Measurements from ENCODE around the gene ALLC. TPM values are rescaled to one million over a fixed set of nuclear protein-coding genes. Genes with fewer than 3 reads are reported as not detected.

The ALLC gene
- total and polyA plus RNA-seq, 10 donors = not detected

GRCh38 chr2:3620834-3621233 lies 37.2 kb upstream of the ALLC start:
- no peak overlapping the region for H3K27ac ChIP-seq
- H3K27me3 ChIP-seq (replicated peaks in 1 of 7) = no peaks in the 10 kb centered on the region
- WGBS, 5 donors = 85 to 94% (median 91%) methylated on average over 5 of the region's 5 CpGs
- H3K9me3 ChIP-seq = peaks cover 0 to 19% (median 5%) of the 10 kb centered on the region in 8 donors
- no peaks in the 10 kb centered on the region for H3K36me3 ChIP-seq
- peaks cover 0 to 3% (median 0%) of the 10 kb centered on the region in 6 donors for H3K4me1 ChIP-seq
- no peak for DNase-seq
- intact Hi-C loops (cut with DNase I; ENCODE audit: low total_unique reads) = no loop called here
- no peak overlapping the region for H3K4me3 ChIP-seq
- no peak for TF ChIP-seq POLR2AphosphoS5 (IDR thresholded peaks at IDR 0.05)
- TF ChIP-seq, protein P1, sequence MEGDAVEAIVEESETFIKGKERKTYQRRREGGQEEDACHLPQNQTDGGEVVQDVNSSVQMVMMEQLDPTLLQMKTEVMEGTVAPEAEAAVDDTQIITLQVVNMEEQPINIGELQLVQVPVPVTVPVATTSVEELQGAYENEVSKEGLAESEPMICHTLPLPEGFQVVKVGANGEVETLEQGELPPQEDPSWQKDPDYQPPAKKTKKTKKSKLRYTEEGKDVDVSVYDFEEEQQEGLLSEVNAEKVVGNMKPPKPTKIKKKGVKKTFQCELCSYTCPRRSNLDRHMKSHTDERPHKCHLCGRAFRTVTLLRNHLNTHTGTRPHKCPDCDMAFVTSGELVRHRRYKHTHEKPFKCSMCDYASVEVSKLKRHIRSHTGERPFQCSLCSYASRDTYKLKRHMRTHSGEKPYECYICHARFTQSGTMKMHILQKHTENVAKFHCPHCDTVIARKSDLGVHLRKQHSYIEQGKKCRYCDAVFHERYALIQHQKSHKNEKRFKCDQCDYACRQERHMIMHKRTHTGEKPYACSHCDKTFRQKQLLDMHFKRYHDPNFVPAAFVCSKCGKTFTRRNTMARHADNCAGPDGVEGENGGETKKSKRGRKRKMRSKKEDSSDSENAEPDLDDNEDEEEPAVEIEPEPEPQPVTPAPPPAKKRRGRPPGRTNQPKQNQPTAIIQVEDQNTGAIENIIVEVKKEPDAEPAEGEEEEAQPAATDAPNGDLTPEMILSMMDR (IDR thresholded peaks at IDR 0.05 in 8 of 11, conservative IDR thresholded peaks at IDR 0.05 in 3 of 11) = no peak

DNA sequence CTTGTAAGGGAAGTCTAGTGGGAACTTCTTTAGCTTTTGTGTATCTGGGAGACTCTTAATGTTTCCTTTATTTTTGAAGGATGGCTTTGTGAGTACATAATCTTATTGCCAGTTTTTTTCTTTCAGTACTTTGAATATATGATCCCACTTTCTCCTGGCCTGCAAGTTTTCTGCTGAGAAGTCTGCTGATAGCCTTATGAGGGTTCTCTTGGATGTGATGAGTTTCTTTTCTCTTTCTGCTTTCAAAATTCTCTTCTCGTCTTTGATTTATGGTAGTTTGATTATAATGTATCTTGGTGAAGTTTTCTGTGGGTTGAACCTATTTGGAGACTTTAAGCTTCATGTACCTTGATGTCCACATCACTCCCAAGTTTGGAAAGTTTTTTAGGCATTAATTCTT lies 35.0 kb upstream of the ALLC start:
- Histone ChIP-seq H3K36me3 (no peaks in the 10 kb centered on the region), H3K27ac (no peak overlapping the region), H3K9me3 (peaks cover 0 to 10% (median 3%) of the 10 kb centered on the region in 8 donors), H3K4me1 (peaks cover 0 to 14% (median 0%) of the 10 kb centered on the region in 6 donors), H3K4me3 (no peak overlapping the region), H3K27me3 (replicated peaks in 1 of 7) (no peaks in the 10 kb centered on the region)
- TF ChIP-seq POLR2A (IDR thresholded peaks at IDR 0.05) (no peak), POLR2AphosphoS5 (IDR thresholded peaks at IDR 0.05) (no peak)
- TF ChIP-seq, protein P1 (IDR thresholded peaks at IDR 0.05 in 8 of 11, conservative IDR thresholded peaks at IDR 0.05 in 3 of 11) = no peak
- intact Hi-C loops (cut with DNase I; ENCODE audit: low total_unique reads) = no loop called here
- DNase-seq = no peak
- 79 to 100% (median 93%) methylated on average over 1 of the region's 1 CpG for WGBS, 5 donors

GRCh38 chr2:3624059-3624794 lies 33.8 kb upstream of the ALLC start:
- H3K4me3 ChIP-seq = no peak overlapping the region
- TF ChIP-seq POLR2A (IDR thresholded peaks at IDR 0.05) (no peak), POLR2AphosphoS5 (IDR thresholded peaks at IDR 0.05) (no peak)
- TF ChIP-seq, protein P1 (IDR thresholded peaks at IDR 0.05 in 8 of 11, conservative IDR thresholded peaks at IDR 0.05 in 3 of 11) = no peak
- H3K27ac ChIP-seq = no peak overlapping the region
- H3K36me3 ChIP-seq = no peaks in the 10 kb centered on the region
- intact Hi-C loops (cut with DNase I; ENCODE audit: low total_unique reads) = no loop called here
- H3K4me1 ChIP-seq = peaks cover 0 to 14% (median 6%) of the 10 kb centered on the region in 6 donors
- no peaks in the 10 kb centered on the region for H3K27me3 ChIP-seq (replicated peaks in 1 of 7)
- peak; percentile 40 for DNase-seq
- 71 to 83% (median 80%) methylated on average over 4 of the region's 4 CpGs for WGBS, 5 donors
- H3K9me3 ChIP-seq = peaks cover 0 to 10% (median 3%) of the 10 kb centered on the region in 8 donors

- H3K4me1 ChIP-seq = peaks cover 0 to 18% (median 8%) of the 10 kb centered on the region in 6 donors
- H3K36me3 ChIP-seq = no peaks in the 10 kb centered on the region
- 90 to 96% (median 91%) methylated on average over 8 of the region's 8 CpGs for WGBS, 5 donors
- peak overlapping the region in 1 of 8 donors; percentile 83 for H3K27ac ChIP-seq
- intact Hi-C loops (cut with DNase I; ENCODE audit: low total_unique reads) = no loop called here
- no peak for TF ChIP-seq POLR2AphosphoS5 (IDR thresholded peaks at IDR 0.05)
- TF ChIP-seq POLR2A (IDR thresholded peaks at IDR 0.05) = no peak
- TF ChIP-seq, protein P1 (IDR thresholded peaks at IDR 0.05 in 8 of 11, conservative IDR thresholded peaks at IDR 0.05 in 3 of 11) = no peak
- no peak overlapping the region for H3K4me3 ChIP-seq
- peak; percentile 49 for DNase-seq
- no peaks in the 10 kb centered on the region for H3K27me3 ChIP-seq (replicated peaks in 1 of 7)
- peaks cover 0 to 10% (median 3%) of the 10 kb centered on the region in 8 donors for H3K9me3 ChIP-seq
These were observed 32.8 kb upstream of the ALLC start for GRCh38 chr2:3625186-3625585.
